ENCODE measurements around the gene LRRC25.

GRCh38 chr19:18436671-18437490, 39.5 kb upstream of the LRRC25 start:
- TF ChIP-seq CTCF (conservative IDR thresholded peaks at IDR 0.05; ENCODE audit: low read depth, low read length) (no peak), CEBPB (IDR thresholded peaks at IDR 0.05; ENCODE audit: low read depth, low read length) (no peak), POLR2A (IDR thresholded peaks at IDR 0.05; ENCODE audit: low read depth, low read length) (no peak), USF2 (IDR thresholded peaks at IDR 0.05; ENCODE audit: low read depth, low read length) (no peak), MXI1 (IDR thresholded peaks at IDR 0.05; ENCODE audit: borderline replicate concordance, low read depth, low read length) (no peak), RAD21 (IDR thresholded peaks at IDR 0.05; ENCODE audit: low read length) (no peak), CHD1 (IDR thresholded peaks at IDR 0.05; ENCODE audit: low read depth, low read length) (no peak), SMC3 (IDR thresholded peaks at IDR 0.05; ENCODE audit: low read depth, low read length) (no peak)
